GM18507 (cell line): ENCODE results near the gene SARS2.
"Not testable (repeated sequence)": the region's sequence is repeated elsewhere in the genome, so short reads cannot be mapped to it uniquely, and the experiment has no call there.

ENCODE experiments used
- DNase-seq: peaks from one replicate; pipeline ENCODE4 v3.0.0; 2011; ENCODE audit warnings: low read depth; ENCODE audit not compliant: insufficient read length; ENCODE audit errors: extremely low spot score
- FAIRE-seq: peaks from 2 replicates; lab custom pipeline; 2011; peaks lifted over from hg19 to GRCh38; lab: Jason Lieb, UNC

Gene SARS2

GRCh38 chr19:38900202-38900629, 30.3 kb downstream of the SARS2 start:
- DNase-seq (no peak), FAIRE-seq (no peak)

DNA sequence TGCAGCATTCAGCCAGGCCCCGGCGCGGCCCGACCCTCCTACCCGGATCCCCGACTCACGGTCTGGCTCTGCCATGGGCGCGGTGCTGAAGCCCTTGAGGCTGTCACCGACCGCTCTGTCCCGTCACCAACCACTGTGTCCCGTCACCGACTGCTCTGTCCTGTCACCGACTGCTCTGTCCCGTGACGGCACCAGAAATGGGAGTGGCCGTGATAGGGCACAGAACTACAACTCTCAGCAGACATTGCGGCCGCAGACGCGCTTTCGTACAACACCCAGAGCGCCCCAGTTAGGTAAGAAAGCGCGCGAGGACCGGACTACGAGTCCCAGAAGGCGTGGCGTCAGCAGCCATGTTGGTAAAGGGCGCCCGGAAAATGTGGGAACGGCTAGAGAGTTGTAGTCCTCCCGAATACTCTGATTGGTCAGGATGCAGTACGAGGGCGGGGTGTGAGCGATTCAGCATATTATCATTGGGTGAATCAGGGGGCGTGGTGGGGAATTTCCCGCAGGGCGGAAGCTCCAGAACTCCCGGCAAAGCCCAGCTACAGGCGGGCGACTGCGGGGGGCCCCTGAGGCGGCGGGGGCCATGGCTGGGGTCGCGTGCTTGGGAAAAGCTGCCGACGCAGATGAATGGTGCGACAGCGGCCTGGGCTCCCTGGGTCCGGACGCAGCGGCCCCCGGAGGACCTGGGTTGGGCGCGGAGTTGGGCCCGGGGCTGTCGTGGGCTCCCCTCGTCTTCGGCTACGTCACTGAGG, 30.9 kb downstream of the SARS2 start, which contains the start of the genes NFKBIB and SIRT2:
NFKBIB (plus strand) TSS at position 523 of the 755 bp plus-strand sequence; CDS start at position 587, 64 bp downstream.
SIRT2 (minus strand) TSS at position 172 of the 755 bp plus-strand sequence; CDS start at position 75, 97 bp downstream.
- DNase-seq: peak; percentile 97
- FAIRE-seq: peak; percentile 99

DNA sequence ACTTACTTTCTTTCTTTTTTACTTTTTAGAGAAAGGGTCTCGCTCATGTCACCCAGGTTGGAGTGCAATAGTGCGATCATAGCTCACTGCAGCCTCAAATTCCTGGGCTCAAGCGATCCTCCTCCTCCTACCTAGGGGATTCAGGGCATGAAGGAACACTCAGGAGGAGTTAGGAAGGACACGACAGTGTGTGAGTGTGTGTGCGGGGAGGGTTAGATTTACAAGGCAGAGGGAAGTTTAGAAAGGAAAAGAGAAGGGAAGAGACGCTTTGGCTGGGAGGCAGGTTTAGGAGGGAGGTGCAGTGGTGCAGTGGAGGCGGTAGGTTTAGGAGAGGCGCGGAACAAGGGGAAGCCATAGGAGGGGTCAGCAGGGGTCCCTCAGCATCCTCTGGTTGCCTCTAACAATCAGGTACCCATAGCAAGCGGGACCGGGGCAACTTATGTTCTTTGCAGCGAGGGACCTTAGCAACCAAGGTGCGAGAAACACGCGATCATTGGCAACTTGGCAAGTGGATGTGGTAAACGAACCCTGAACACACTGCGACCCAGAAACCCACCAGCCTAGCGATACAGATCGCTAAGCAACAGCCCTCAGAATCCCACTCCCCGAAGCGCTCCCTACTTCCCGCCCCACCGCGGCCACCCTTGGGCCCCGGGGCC, 31.6 kb downstream of the SARS2 start:
- FAIRE-seq (no peak), DNase-seq (no peak)

- FAIRE-seq (no peak), DNase-seq (no peak)
Measured at GRCh38 chr19:38894968-38895367, 35.6 kb downstream of the SARS2 start.

- DNase-seq (no peak), FAIRE-seq (no peak)
Measured at GRCh38 chr19:38893341-38893771, 37.2 kb downstream of the SARS2 start.

- FAIRE-seq: no peak
- DNase-seq: no peak
Measured at GRCh38 chr19:38892841-38893240, 37.7 kb downstream of the SARS2 start.

DNA sequence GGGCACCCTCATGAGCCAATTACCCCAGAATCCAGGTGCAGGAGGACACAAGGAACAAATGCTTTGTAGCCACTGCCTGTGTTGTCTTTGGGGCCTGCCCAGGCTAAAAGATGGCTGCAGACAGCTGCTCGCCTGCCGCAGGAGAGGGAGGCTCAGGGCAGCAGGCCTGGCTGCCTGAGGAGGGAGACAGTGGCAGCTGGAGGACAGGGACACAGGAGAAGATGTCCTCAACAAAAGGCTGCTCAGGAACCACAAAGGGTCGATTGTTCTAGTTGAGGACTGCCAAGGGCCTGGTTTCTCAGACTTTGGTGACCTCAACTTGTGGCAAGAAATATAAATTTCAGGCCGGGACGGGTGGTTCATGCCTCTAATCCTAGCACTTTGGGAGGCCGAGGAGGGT, 38.8 kb downstream of the SARS2 start:
- DNase-seq (no peak), FAIRE-seq (no peak)

DNA sequence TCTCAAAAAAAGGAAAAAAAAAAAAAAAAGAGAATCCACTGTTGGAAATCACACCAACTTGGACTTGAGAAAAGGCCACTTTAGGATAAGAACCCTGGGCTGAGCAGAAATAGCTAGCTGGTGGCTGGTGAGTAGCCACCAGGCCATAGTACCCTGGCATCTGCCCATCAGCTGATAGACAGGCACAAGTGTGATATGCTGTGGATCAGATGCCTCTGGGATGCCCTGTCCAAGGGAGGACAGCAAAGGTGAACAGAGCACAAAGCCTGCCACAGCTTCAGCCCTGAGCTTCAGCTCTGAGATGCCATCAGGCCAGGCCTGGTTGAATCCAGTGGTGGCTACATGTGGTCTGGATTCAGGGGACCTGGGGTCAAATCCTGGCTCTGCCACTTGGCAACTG, 39.9 kb downstream of the SARS2 start:
- no peak for DNase-seq
- FAIRE-seq: no peak

DNA sequence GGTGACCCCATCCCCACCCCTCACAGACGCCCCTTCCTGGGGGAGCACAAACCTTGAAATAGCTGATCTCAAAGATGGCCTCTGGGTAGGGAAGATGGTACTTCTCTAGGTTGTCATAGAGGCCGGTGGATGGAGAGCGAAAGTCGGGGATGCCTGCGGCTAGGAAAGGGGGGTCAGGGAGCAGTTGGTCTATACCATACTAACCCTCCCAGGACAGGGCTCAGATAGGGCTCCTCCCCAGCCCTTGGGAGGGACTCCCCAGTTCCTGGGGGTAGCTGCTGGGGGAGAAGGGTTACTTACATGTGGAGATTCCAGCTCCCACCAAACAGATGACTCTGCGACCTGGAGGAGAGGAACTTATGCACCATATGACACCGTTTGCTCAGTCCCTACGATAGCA, 40.8 kb downstream of the SARS2 start:
- no peak for DNase-seq
- no peak for FAIRE-seq

DNA sequence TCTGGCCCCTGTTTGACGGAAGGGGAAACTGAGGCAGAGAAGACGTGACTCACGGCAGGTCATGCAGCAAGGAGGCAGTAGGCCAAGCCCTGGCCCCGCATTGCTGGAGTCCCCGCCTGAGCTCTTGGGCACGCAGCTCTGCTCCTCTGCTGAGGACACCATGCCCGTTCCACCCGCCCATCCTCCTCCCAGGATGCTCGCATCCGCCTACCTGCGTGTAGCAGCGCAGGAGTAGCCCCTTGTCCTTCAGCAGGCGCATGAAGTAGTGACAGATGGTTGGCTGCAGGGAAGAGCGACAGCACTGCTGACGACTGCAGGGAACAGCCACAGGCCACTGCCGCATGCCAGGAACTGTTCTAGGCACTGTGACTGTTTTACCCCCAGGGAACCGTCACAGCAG, 41.7 kb downstream of the SARS2 start:
- DNase-seq: no peak
- FAIRE-seq: no peak

DNA sequence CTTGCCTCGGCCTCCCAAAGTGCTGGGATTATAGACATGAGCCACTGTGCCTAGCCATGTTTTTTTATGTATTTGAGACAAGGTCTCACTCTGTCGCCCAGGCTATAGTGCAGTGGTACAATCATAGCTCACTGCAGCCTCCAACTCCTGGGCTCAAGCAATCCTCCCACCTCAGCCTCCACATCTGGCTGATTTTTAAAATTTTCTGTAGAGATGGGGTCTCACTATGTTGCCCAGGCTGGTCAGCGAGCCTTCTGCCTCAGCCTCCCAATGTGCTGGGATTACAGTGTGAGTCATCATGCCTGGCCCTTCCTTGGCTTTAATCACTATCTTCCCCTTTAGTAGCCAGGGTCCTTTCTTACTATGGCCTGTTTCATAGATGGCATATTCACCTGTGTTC, 45.9 kb downstream of the SARS2 start:
- FAIRE-seq, DNase-seq: not testable (repeated sequence)

- FAIRE-seq: no peak
- DNase-seq: no peak
Measured at GRCh38 chr19:38883286-38883685, 47.3 kb downstream of the SARS2 start.

DNA sequence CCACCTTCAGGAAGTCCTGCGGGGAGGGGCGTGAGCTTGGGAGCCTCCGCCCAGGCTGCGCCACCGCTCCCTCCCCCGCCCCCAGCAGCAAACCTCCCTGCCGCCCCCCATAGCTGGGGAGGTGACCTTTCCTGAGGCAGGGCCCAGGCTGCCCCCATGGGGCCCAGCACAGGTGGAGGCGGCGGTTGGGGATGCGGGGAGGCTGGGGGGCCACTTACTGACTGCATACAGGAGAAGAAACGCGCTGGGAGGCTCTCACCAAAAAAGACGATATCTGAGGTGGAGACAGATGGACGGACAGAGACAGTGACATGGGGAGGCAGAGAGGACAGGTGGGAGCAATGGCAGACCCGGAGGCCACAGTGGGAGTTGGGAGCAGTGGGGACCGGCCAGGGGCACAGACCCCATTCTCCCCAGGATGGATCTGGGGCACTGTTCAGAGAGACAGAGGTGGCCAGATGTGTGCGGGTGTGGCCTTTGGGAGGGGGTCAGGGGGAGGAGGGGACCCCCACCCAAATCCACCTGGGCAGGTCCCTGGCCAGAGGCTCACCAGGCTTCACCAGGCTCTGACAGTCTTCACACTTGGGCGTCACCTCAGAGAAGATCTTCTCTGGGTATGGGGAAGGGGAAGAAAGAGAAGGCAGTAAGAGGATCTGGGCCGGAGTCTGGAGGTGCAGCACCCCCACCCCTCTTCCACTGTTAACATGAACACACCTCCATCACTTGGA, 49.5 kb downstream of the SARS2 start:
- FAIRE-seq (no peak), DNase-seq (no peak)

- DNase-seq: no peak
- no peak for FAIRE-seq
Measured at GRCh38 chr19:38880076-38880881, 50.3 kb downstream of the SARS2 start.

- FAIRE-seq (no peak), DNase-seq (no peak)
Measured at GRCh38 chr19:38879400-38879751, 51.2 kb downstream of the SARS2 start.

GRCh38 chr19:38878575-38879399, 51.8 kb downstream of the SARS2 start:
- FAIRE-seq (no peak), DNase-seq (no peak)

DNA sequence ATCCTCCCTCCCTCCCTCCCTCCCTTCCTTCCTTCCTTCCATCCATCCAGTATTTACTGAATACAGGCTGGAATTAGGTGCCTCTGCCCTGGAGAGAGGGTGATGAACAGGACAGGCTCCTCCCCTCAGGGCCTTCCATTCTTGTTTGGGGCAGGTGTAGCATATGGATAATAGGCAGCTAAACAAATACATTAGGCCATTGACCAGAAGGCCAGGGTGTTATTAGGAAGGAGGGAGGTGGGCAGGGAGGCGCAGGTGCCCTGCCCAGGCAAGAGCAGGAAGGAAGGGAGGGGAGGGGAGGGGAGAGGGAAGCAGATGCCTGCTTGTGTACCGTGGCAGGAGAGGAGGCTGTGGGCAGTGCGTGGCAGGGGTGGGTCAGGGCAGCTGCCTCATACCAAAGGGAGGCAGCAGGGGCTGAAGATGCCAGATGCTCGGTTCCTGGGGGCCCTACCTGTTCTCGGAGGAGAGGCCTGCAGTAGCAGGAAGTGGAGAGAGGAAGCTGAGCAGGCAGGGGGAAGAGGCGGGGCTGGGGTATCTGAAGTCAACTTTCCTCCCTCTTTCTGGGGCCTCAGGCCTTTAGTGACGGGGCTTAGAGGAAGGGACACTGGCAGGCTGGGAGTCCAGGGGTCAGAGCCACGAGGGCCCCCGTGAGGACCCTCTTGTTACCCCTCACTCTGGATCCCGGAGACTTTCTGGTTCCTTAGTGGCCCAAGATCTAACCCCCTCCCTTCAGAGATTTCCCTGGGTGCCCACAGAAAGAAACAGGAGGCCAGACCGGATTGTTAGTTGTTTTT, 52.6 kb downstream of the SARS2 start, which contains the start of gene RINL:
RINL (minus strand) TSS at position 495 of the 794 bp plus-strand sequence. CDS start 1,533 bp downstream, outside the sequence.
- DNase-seq (peak; percentile 58), FAIRE-seq (peak; percentile 94)
